Ovary (tissue), 9 donors: ENCODE data around the gene ACY1. TPM values are rescaled to one million over a fixed set of nuclear protein-coding genes. Genes with fewer than 3 reads are reported as not detected.

ENCODE experiments used
- DNase-seq, 5 donors: peaks; one replicate each; pipeline ENCODE4 v3.0.0-alpha.2; 2019 to 2020
- H3K27ac ChIP-seq, 2 donors: fragments of 200-600 bp; one replicate each; pipeline versions ENCODE4 v1.5.1 to v1.8.0; 2019 to 2022
- H3K27me3 ChIP-seq: fragments of 200-600 bp; one replicate; pipeline ENCODE4 v1.8.0; 2022
- H3K36me3 ChIP-seq: fragments of 200-600 bp; sonication (generic); one replicate; pipeline ENCODE4 v1.5.1; 2019
- H3K4me1 ChIP-seq: one replicate; pipeline ENCODE4 v1.8.1; 2013; ENCODE audit warnings: mild to moderate bottlenecking, moderate library complexity; ENCODE audit not compliant: insufficient read depth
- H3K4me3 ChIP-seq: fragments of 200-600 bp; sonication (generic); one replicate; pipeline ENCODE4 v1.5.1; 2017
- H3K9me3 ChIP-seq, 2 donors: fragments of 200-600 bp in 1 of 2; sonication (generic) in 1 of 2; one replicate each; pipeline versions ENCODE4 v1.5.1 to v1.8.1; 2013 to 2019; ENCODE audit warnings: mild to moderate bottlenecking in 1 of 2, moderate library complexity in 1 of 2
- EP300 ChIP-seq: sonication (generic); formaldehyde crosslinking; IDR thresholded peaks from one replicate; pipeline ENCODE4 v1.6.1; 2017; ENCODE audit warnings: antibody characterized with exemption
- POLR2A ChIP-seq: fragments of 450-650 bp; IDR thresholded peaks from one replicate; pipeline ENCODE4 v1.6.1; 2017; ENCODE audit warnings: antibody characterized with exemption, mild to moderate bottlenecking, moderate library complexity
- WGBS, 3 donors: extraction: QIAGEN DNeasy Blood & Tissue Kit in 1 of 3; methylation state at CpG; one replicate each; pipeline versions ENCODE4 v1.1.5 to v1.1.7; 2013 to 2017; 5-methylcytosine and 5-hydroxymethylcytosine counted together
- intact Hi-C, 4 donors: fragments of 100-400 bp; cut with DNase I; formaldehyde crosslinking; loops; one replicate each; pipeline versions ENCODE4 v1.11.0 to v1.15.1; 2022 to 2023
- polyA plus RNA-seq, 2 donors: library from polyadenylated mRNA; stranded (reverse); fragments of 200-250 nt in 1 of 2; fragments of 350-450 nt in 1 of 2; fragmentation: Illumina TruSeq in 1 of 2; extraction: RNeasy Lipid Tissue Mini Kit (QIAGEN cat#74804) in 1 of 2; gene quantifications; one replicate each; pipeline ENCODE4 v1.2.3, GENCODE V29; 2013 to 2014
- total RNA-seq, 7 donors: library from RNA; depleted of rRNA in 2 of 7; stranded (reverse); fragments of >200 nt in 2 of 7; fragmentation: NEBNext Ultra II Directional in 3 of 7; extraction: Animal tissue kit (Norgen Biotek cat#: 25700) in 3 of 7; gene quantifications; one replicate each; pipeline versions ENCODE4 v1.1.0 to v1.2.4, GENCODE V29; 2016 to 2023
- TF ChIP-seq, protein P1 (sequence below), 3 donors: fragments of 450-650 bp in 2 of 3; fragments of 200-600 bp in 1 of 3; IDR thresholded peaks; one replicate each; pipeline versions ENCODE4 v1.5.1 to v1.8.0; 2016 to 2022; ENCODE audit warnings: antibody characterized with exemption in 3 of 3, mild to moderate bottlenecking in 1 of 3
- donor health status: DM: no; HTN: no; CAD: no; lungs with moderate emphysema.
- donor health status: DM: no; HTN: no; CAD: no.
- donor health status: Bipolar disorder and iron deficiency.
- donor health status: DM: yes; HTN: yes; CAD: no.
- donor health status: DM: no; HTN: no; CAD: no.
- donor health status: DM: yes; HTN: yes; CAD: no.

ACY1 gene
- total and polyA plus RNA-seq, 9 donors = 8.4 to 27.4 (median 14.7) TPM

DNA sequence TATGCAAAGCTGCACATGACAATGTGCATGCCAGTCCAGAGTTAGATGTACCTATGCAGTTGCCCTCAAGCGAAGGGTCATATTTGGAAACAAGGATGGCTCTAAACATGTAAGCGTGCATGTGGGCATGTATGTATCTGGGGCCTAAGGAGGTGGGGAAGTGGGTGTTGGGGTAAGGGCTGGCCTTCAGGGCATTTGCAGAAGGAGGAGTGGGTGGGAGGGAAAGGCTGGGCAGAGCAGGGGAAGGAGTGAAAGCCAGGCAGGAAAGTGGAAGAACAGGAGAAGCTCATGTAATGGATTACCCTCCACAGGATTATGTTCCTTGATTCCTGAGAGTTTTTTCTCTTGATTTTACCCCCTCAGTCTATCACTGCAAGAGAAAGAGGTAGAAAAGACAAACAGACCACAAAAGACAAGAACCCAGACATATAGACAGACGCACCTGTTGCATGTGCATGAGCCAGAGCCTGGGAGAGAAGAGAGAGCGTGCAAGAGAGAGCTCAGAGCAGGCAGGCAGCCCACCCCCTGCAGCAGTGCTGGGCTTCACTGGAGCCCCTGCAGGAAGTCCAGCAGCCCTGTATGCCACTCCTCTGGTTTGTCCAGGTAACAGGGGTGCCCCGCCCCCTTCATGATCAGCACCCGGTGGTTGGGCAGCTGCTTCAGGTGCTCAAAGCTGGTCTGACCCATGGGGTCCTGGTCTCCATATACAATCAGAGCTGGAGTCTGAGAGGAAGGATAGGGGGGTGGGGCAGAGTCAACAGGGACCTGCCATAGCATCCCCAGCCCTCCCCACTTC, 14.3 kb upstream of the ACY1 start:
- TF ChIP-seq POLR2A = no peak
- TF ChIP-seq, protein P1, sequence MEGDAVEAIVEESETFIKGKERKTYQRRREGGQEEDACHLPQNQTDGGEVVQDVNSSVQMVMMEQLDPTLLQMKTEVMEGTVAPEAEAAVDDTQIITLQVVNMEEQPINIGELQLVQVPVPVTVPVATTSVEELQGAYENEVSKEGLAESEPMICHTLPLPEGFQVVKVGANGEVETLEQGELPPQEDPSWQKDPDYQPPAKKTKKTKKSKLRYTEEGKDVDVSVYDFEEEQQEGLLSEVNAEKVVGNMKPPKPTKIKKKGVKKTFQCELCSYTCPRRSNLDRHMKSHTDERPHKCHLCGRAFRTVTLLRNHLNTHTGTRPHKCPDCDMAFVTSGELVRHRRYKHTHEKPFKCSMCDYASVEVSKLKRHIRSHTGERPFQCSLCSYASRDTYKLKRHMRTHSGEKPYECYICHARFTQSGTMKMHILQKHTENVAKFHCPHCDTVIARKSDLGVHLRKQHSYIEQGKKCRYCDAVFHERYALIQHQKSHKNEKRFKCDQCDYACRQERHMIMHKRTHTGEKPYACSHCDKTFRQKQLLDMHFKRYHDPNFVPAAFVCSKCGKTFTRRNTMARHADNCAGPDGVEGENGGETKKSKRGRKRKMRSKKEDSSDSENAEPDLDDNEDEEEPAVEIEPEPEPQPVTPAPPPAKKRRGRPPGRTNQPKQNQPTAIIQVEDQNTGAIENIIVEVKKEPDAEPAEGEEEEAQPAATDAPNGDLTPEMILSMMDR (IDR thresholded peaks at IDR 0.05) = no peak
- no peak for TF ChIP-seq EP300
- H3K27ac ChIP-seq = no peak overlapping the region
- no peak overlapping the region for H3K4me3 ChIP-seq
- H3K9me3 ChIP-seq = no peaks in the 10 kb centered on the region
- H3K4me1 ChIP-seq = peaks cover 8% of the 10 kb centered on the region
- H3K36me3 ChIP-seq = no peaks in the 10 kb centered on the region
- DNase-seq = no peak
- intact Hi-C loops = no loop called here
- no peaks in the 10 kb centered on the region for H3K27me3 ChIP-seq
- WGBS, 3 donors = 84 to 85% (median 85%) methylated on average over 6 of the region's 6 CpGs

DNA sequence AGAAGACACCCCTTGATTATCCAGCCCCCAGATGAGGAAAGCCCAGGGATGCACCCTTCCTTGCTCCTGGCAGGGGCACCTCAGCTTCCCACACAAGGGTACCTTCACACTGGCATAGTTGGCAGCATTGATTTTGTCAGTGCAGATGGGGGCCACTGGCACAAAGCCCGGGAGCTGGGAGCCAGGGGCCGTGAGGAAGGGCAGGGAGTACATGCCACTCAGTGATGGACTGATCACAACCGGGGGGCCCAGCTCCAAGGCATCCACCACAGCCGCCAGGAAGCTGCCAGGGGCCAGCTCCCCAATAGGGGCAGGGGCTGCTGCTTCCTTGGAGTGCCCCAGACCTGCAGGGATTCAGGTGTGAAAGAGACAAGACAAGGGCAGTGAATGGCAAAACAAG, 13.5 kb upstream of the ACY1 start:
- Histone ChIP-seq H3K9me3 (no peaks in the 10 kb centered on the region), H3K4me3 (no peak overlapping the region), H3K4me1 (peaks cover 11% of the 10 kb centered on the region), H3K27me3 (no peaks in the 10 kb centered on the region), H3K27ac (no peak overlapping the region), H3K36me3 (no peaks in the 10 kb centered on the region)
- TF ChIP-seq POLR2A (no peak), EP300 (no peak)
- TF ChIP-seq, protein P1 (IDR thresholded peaks at IDR 0.05) = no peak
- intact Hi-C loops = no loop called here
- DNase-seq = no peak
- WGBS, 3 donors = 70 to 79% (median 73%) methylated on average over 4 of the region's 4 CpGs

DNA sequence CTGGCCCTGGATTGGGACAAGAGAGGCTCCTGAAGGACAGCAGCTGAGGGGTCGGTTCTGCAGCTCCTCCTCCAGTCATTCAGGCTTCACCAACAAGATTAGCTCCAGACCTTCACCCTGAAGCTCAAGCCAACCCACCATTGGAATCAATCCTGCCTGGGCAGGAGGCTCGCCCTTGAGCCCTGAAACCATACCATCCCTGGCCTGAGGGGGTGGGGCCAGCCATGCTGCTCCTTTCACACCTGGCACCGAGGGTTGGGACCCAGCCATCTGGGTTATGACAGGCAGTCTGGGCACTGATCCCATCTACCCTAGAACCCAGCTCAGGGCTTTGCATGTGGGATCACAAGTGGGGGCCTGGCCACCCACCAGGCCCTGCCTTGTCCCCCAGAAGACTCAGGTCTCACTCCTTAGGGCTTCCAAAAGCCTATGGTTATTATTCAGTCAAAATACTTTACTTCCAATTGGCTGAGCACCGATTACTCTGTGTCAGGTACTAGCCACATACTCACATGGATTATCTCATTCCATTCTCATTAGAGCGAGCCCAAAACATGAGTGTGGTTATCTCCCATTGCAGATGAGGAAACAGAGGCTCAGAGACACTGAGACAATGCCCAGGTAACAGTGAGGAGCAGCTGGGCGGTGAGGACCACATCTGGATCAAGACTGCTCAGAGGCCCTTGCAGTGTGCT, 12.6 kb upstream of the ACY1 start:
- Histone ChIP-seq H3K36me3 (no peaks in the 10 kb centered on the region), H3K27ac (no peak overlapping the region), H3K9me3 (no peaks in the 10 kb centered on the region), H3K27me3 (no peaks in the 10 kb centered on the region), H3K4me3 (no peak overlapping the region), H3K4me1 (peaks cover 11% of the 10 kb centered on the region)
- DNase-seq = no peak
- TF ChIP-seq EP300 = no peak
- TF ChIP-seq POLR2A = no peak
- TF ChIP-seq, protein P1 (IDR thresholded peaks at IDR 0.05) = no peak
- intact Hi-C loops = no loop called here
- WGBS, 3 donors = 74 to 77% (median 75%) methylated on average over 6 of the region's 6 CpGs

DNA sequence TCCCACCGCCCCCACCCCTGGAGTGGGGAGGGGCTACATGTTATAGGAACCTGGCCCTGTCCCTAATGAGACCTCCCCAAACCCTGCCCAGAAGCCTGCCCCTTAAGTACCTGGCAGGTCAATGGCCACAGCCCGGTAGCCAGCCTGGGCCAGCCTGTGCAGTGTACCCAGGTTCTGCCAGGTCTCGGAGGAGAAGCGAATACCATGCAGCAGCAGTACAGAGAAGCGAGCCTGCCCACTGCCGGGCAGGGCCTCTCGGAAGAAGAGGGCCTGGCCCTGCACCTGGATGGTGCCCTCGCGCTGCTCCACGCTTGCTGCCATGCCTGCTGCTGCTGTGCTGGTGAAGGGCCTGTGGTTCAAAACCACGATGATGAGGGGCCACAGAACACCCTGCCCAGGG, 12.0 kb upstream of the ACY1 start:
- no peaks in the 10 kb centered on the region for H3K27me3 ChIP-seq
- peaks cover 11% of the 10 kb centered on the region for H3K4me1 ChIP-seq

More for the DNA sequence above, 12.0 kb upstream of the ACY1 start:
- Histone ChIP-seq H3K4me3 (no peak overlapping the region), H3K36me3 (no peaks in the 10 kb centered on the region), H3K9me3 (no peaks in the 10 kb centered on the region), H3K27ac (no peak overlapping the region)
- peak in 1 of 5 donors; percentile 16 for DNase-seq
- TF ChIP-seq, protein P1 (IDR thresholded peaks at IDR 0.05) = no peak
- TF ChIP-seq POLR2A = no peak
- TF ChIP-seq EP300 = no peak
- WGBS, 3 donors = 90 to 97% (median 93%) methylated on average over 10 to 11 of the region's 11 CpGs
- intact Hi-C loops = no loop called here
